ENCODE data around the gene NXNL1.

- TF ChIP-seq CTCF (IDR thresholded peaks at IDR 0.05) (peak; percentile 95), POLR2AphosphoS5 (IDR thresholded peaks at IDR 0.05; ENCODE audit: low read depth, low read length) (no peak), REST (IDR thresholded peaks at IDR 0.05; ENCODE audit: insufficient read depth in 1 of 2, low read depth in 2 of 2, low read length in 1 of 2) (no peak), SIN3A (IDR thresholded peaks at IDR 0.05; ENCODE audit: borderline replicate concordance, insufficient read depth, low read depth, low read length) (no peak)
Observed at GRCh38 chr19:17496337-17496997, 35.7 kb upstream of the NXNL1 start.

All from Panc1 (cell line).